HUES6 (cell line): Measurements from ENCODE around the gene CCDC30.

Source experiments
- H3K27ac ChIP-seq: 2 replicates; pipeline ENCODE4 v1.7.0; 2013; ENCODE audit warnings: low read depth, mild to moderate bottlenecking, low read length, inconsistent platforms
- H3K27me3 ChIP-seq: 2 replicates; pipeline ENCODE4 v1.6.1; 2013; ENCODE audit warnings: low read length; ENCODE audit not compliant: control insufficient read depth, insufficient read depth
- H3K36me3 ChIP-seq: 2 replicates; pipeline ENCODE4 v1.6.1; 2013; ENCODE audit warnings: low read length; ENCODE audit not compliant: control insufficient read depth, insufficient read depth
- H3K4me1 ChIP-seq: 2 replicates; pipeline ENCODE4 v1.6.1; 2013; ENCODE audit warnings: low read length; ENCODE audit not compliant: control insufficient read depth, insufficient read depth
- H3K4me3 ChIP-seq: 2 replicates; pipeline ENCODE4 v1.5.1; 2013; ENCODE audit warnings: low read depth, low read length
- H3K9ac ChIP-seq: one replicate; pipeline ENCODE4 v1.6.1; 2013; ENCODE audit warnings: mild to moderate bottlenecking, low read length
- H3K9me3 ChIP-seq: 2 replicates; pipeline ENCODE4 v1.6.1; 2013; ENCODE audit warnings: low read depth, low read length; ENCODE audit not compliant: control insufficient read depth, insufficient read depth

Gene CCDC30

GRCh38 chr1:42691157-42691498 is 228.0 kb downstream of the CCDC30 start:
- Histone ChIP-seq H3K27me3 (no peaks in the 10 kb centered on the region), H3K4me3 (no peak overlapping the region), H3K27ac (no peak overlapping the region), H3K9ac (no peak overlapping the region), H3K9me3 (no peaks in the 10 kb centered on the region), H3K36me3 (peaks cover 74% of the 10 kb centered on the region), H3K4me1 (peaks cover 33% of the 10 kb centered on the region)

- Histone ChIP-seq H3K36me3 (peaks cover 80% of the 10 kb centered on the region), H3K27me3 (no peaks in the 10 kb centered on the region), H3K4me1 (peaks cover 25% of the 10 kb centered on the region), H3K4me3 (no peak overlapping the region), H3K27ac (peak overlapping the region; percentile 63; the same call in 1 of the 2 replicates), H3K9ac (no peak overlapping the region), H3K9me3 (no peaks in the 10 kb centered on the region)
Observed at GRCh38 chr1:42692461-42692860, 229.4 kb downstream of the CCDC30 start.

GRCh38 chr1:42692911-42693310 is 229.8 kb downstream of the CCDC30 start:
- peak overlapping the region; percentile 63; the same call in 1 of the 2 replicates for H3K27ac ChIP-seq

DNA sequence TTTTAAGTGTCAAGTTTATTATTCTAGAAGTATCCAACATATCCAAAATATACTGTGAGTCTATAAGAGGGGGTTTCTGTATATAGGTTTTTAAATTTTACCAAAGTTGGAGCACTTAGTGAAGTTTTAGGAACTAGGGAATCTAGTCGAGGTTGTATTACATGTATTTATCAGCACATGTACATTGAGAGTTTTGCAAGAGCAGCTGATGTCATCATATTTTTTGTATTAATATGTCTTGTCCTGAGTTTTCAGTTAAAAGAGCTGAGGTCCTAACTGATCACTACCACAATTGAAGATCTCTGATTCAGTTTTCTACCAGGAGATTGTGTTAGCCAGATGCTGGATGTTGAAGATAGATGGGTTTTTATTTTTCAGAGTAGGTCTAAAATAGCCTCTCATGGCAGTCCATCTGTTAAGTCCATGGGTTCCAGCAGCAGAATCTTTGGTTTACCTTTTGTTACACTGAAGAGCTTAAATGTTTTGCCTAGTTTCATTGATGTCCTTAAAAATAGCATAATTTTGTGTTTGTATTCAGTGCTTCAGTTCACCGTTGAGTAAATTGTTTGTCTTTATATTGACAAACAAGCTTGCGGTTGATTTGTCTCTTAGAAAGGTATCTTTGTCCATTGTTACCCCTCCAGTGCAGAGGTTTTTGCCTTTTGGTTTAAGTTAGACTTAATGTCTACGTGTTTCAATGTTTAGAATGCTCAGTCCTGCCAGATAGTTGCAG is 235.2 kb downstream of the CCDC30 start:
- Histone ChIP-seq H3K4me1 (no peaks in the 10 kb centered on the region), H3K9ac (no peak overlapping the region), H3K4me3 (no peak overlapping the region), H3K36me3 (peaks cover 99% of the 10 kb centered on the region), H3K27ac (no peak overlapping the region), H3K9me3 (no peaks in the 10 kb centered on the region), H3K27me3 (no peaks in the 10 kb centered on the region)

More at GRCh38 chr1:42692911-42693310, 229.8 kb downstream of the CCDC30 start:
- H3K4me1 ChIP-seq: peaks cover 25% of the 10 kb centered on the region
- no peaks in the 10 kb centered on the region for H3K27me3 ChIP-seq
- peaks cover 80% of the 10 kb centered on the region for H3K36me3 ChIP-seq
- H3K9me3 ChIP-seq: no peaks in the 10 kb centered on the region
- no peak overlapping the region for H3K9ac ChIP-seq
- no peak overlapping the region for H3K4me3 ChIP-seq

- Histone ChIP-seq H3K9ac (no peak overlapping the region), H3K4me3 (no peak overlapping the region), H3K27ac (no peak overlapping the region), H3K9me3 (no peaks in the 10 kb centered on the region), H3K27me3 (no peaks in the 10 kb centered on the region), H3K4me1 (no peaks in the 10 kb centered on the region), H3K36me3 (peaks cover 99% of the 10 kb centered on the region)
Observed at GRCh38 chr1:42700006-42700405, 236.9 kb downstream of the CCDC30 start.

DNA sequence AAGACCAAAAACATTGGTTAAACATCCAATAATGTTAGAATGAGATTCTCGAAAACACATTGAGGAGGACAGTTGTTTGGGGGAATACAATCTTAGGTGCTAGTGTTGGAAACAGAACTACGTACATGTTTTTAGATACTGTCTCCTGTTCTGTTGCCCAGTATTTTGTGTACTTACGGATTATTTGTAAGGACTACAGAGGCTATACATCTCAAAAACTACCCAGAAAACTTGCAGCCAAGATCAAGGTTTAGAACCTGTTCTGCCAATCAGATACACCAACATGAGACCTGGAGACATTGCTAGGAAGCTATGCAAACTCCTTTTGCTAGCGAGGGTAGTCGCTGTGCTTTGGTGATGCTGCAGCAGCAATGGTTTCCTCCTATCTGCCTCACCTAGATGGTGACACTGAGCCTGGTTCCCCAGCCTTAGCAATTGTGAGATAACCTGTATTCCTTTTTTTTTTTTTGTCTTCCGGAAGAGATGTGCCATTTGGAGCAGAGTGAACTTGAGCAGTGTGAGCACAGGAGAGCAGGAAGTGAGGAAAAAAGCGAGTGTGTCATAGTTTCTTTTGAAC is 240.9 kb downstream of the CCDC30 start:
- H3K9ac ChIP-seq: no peak overlapping the region
- H3K27me3 ChIP-seq: no peaks in the 10 kb centered on the region
- H3K36me3 ChIP-seq: peaks cover 85% of the 10 kb centered on the region
- H3K4me1 ChIP-seq: no peaks in the 10 kb centered on the region
- H3K4me3 ChIP-seq: no peak overlapping the region
- H3K27ac ChIP-seq: no peak overlapping the region
- H3K9me3 ChIP-seq: no peaks in the 10 kb centered on the region; the same call in 1 of the 2 replicates
